SK-N-SH (cell line): ENCODE results near the gene PPP2R5C. TPM values are rescaled to one million over a fixed set of nuclear protein-coding genes. Genes with fewer than 3 reads are reported as not detected.

ENCODE experiments used
- CTCF ChIA-PET: fragments of 300-600, 350-600 bp; formaldehyde crosslinking; extraction: SDS; loops from one replicate; lab custom pipeline; 2021; lab: Yijun Ruan, JAX
- POLR2A ChIA-PET: fragments of 350-600 bp; sonication (Branson Sonifier 250); formaldehyde crosslinking; extraction: SDS; loops from one replicate; lab custom pipeline; 2020; ENCODE audit warnings: antibody characterized with exemption, inconsistent platforms; lab: Yijun Ruan, JAX
- DNase-seq: peaks from one replicate; pipeline ENCODE4 v3.0.0; 2012
- H2AFZ ChIP-seq: fragments of 200-600 bp; sonication (generic); 2 replicates; pipeline ENCODE4 v1.8.1; 2016; ENCODE audit warnings: antibody characterized with exemption, mild to moderate bottlenecking, low read depth
- H3F3A ChIP-seq: fragments of 200-600 bp; sonication (generic); replicated peaks from 2 replicates; pipeline ENCODE3; 2016; ENCODE audit warnings: antibody characterized with exemption, mild to moderate bottlenecking; ENCODE audit not compliant: insufficient read depth
- H3K27ac ChIP-seq, 2 experiments: fragments of 200-500 bp in 1 of 2; fragments of 200-600 bp in 1 of 2; sonication (Bioruptor generic) in 1 of 2; sonication (generic), shearing (Covaris generic) in 1 of 2; 2 replicates each; pipeline versions ENCODE4 v1.5.1 to v1.6.1; 2014 to 2016; ENCODE audit warnings: low read depth in 2 of 2, inconsistent platforms in 1 of 2, low read length in 1 of 2, mild to moderate bottlenecking in 1 of 2, mixed read lengths in 1 of 2
- H3K27me3 ChIP-seq: fragments of 200-600 bp; sonication (generic), shearing (Covaris generic); 2 replicates; pipeline ENCODE4 v1.6.1; 2016; ENCODE audit warnings: mixed run types; ENCODE audit not compliant: insufficient read depth
- H3K36me3 ChIP-seq, 2 experiments: fragments of 200-500 bp in 1 of 2; fragments of 200-600 bp in 1 of 2; sonication (Bioruptor generic) in 1 of 2; sonication (generic) in 1 of 2; replicated peaks in 1 of 2; 2 replicates each; pipeline versions ENCODE3 to v1.5.1; 2014 to 2016; ENCODE audit warnings: low read length in 1 of 2, mild to moderate bottlenecking in 1 of 2; ENCODE audit not compliant: insufficient read depth in 2 of 2, control insufficient read depth in 1 of 2
- H3K4me1 ChIP-seq, 2 experiments: fragments of 200-500 bp in 1 of 2; fragments of 200-600 bp in 1 of 2; sonication (Bioruptor generic) in 1 of 2; sonication (generic), shearing (Covaris generic) in 1 of 2; 2 replicates each; pipeline versions ENCODE4 v1.5.1 to v1.6.1; 2014 to 2016; ENCODE audit warnings: low read depth in 1 of 2, low read length in 1 of 2, mixed run types in 1 of 2; ENCODE audit not compliant: insufficient read depth in 2 of 2, control insufficient read depth in 1 of 2
- H3K4me2 ChIP-seq: fragments of 200-600 bp; sonication (generic), shearing (Covaris generic); 2 replicates; pipeline ENCODE4 v1.6.1; 2017; ENCODE audit warnings: mixed run types
- H3K4me3 ChIP-seq, 2 experiments: fragments of 200-500 bp in 1 of 2; fragments of 200-600 bp in 1 of 2; sonication (Bioruptor generic) in 1 of 2; sonication (generic), shearing (Covaris generic) in 1 of 2; 2 replicates each; pipeline versions ENCODE4 v1.5.1 to v1.8.1; 2014 to 2016; ENCODE audit warnings: low read depth in 2 of 2, inconsistent platforms in 1 of 2, low read length in 1 of 2, mild to moderate bottlenecking in 1 of 2, mixed read lengths in 1 of 2, moderate library complexity in 1 of 2
- H3K79me2 ChIP-seq: fragments of 200-600 bp; sonication (generic); 2 replicates; pipeline ENCODE4 v1.8.1; 2017; ENCODE audit warnings: mild to moderate bottlenecking; ENCODE audit not compliant: insufficient read depth
- H3K9ac ChIP-seq: fragments of 200-600 bp; sonication (generic); 2 replicates; pipeline ENCODE4 v1.6.1; 2017; ENCODE audit warnings: mixed run types
- H3K9me2 ChIP-seq: fragments of 200-600 bp; sonication (generic); 2 replicates; pipeline ENCODE4 v1.6.1; 2017; ENCODE audit warnings: mixed run types
- H3K9me3 ChIP-seq: fragments of 200-600 bp; sonication (generic); 2 replicates; pipeline ENCODE4 v1.6.1; 2017; ENCODE audit warnings: mixed run types, mild to moderate bottlenecking, moderate library complexity
- H4K20me1 ChIP-seq: fragments of 200-600 bp; sonication (generic); 2 replicates; pipeline ENCODE4 v1.6.1; 2017; ENCODE audit warnings: mild to moderate bottlenecking, mixed run types; ENCODE audit not compliant: insufficient read depth
- ELF1 ChIP-seq: IDR thresholded peaks from 2 replicates; pipeline ENCODE4 v1.4.0; 2012
- EZH2phosphoT487 ChIP-seq: fragments of 200-600 bp; sonication (generic); IDR thresholded peaks from 2 replicates; pipeline ENCODE4 v1.6.1; 2017; ENCODE audit warnings: low read depth, mixed run types, mild to moderate bottlenecking, antibody characterized with exemption, moderate library complexity, borderline replicate concordance
- FOSL2 ChIP-seq: IDR thresholded peaks from 2 replicates; pipeline ENCODE4 v1.4.0; 2012; ENCODE audit warnings: low read depth, mild to moderate bottlenecking, moderate library complexity, borderline replicate concordance
- FOXM1 ChIP-seq: IDR thresholded peaks from 2 replicates; pipeline ENCODE4 v1.4.0; 2012; ENCODE audit warnings: low read depth, mild to moderate bottlenecking
- GABPA ChIP-seq: IDR thresholded peaks from 2 replicates; pipeline ENCODE4 v1.4.0; 2012; ENCODE audit warnings: low read depth, mild to moderate bottlenecking
- GATA2 ChIP-seq: sonication (generic); formaldehyde crosslinking; IDR thresholded peaks from 2 replicates; pipeline ENCODE4 v1.5.0; 2020; ENCODE audit warnings: mild to moderate bottlenecking, missing genetic modification reagents
- IRF3 ChIP-seq: fragments of 150-350 bp; IDR thresholded peaks from 2 replicates; pipeline ENCODE4 v1.6.1; 2016; ENCODE audit warnings: mild to moderate bottlenecking, low read depth, low read length
- JUND ChIP-seq: IDR thresholded peaks from 2 replicates; pipeline ENCODE4 v1.4.0; 2012
- MEF2A ChIP-seq: IDR thresholded peaks from 2 replicates; pipeline ENCODE4 v1.4.0; 2012; ENCODE audit warnings: low read depth, borderline replicate concordance
- PBX3 ChIP-seq: IDR thresholded peaks from 2 replicates; pipeline ENCODE4; 2012
- POLR2AphosphoS5 ChIP-seq: IDR thresholded peaks from 2 replicates; pipeline ENCODE4 v1.6.1; 2012; ENCODE audit warnings: low read depth, low read length
- RCOR1 ChIP-seq: fragments of 150-350 bp; IDR thresholded peaks from 2 replicates; pipeline ENCODE4 v1.6.1; 2017; ENCODE audit warnings: antibody characterized with exemption, low read length
- RXRA ChIP-seq: IDR thresholded peaks from 2 replicates; pipeline ENCODE4 v1.4.0; 2012; ENCODE audit warnings: low read depth, mild to moderate bottlenecking, borderline replicate concordance
- SIN3A ChIP-seq: IDR thresholded peaks from 2 replicates; pipeline ENCODE4 v1.6.1; 2012; ENCODE audit warnings: low read depth, mild to moderate bottlenecking, low read length, moderate library complexity, borderline replicate concordance
- USF1 ChIP-seq: IDR thresholded peaks from 2 replicates; pipeline ENCODE4 v1.4.0; 2012; ENCODE audit warnings: low read depth, borderline replicate concordance
- WGBS: methylation state at CpG from one replicate; pipeline ENCODE4 v1.1.6; 2017; ENCODE audit warnings: low lambda C conversion rate; 5-methylcytosine and 5-hydroxymethylcytosine counted together
- polyA plus RNA-seq, 3 experiments: library from polyadenylated mRNA; depleted of rRNA; stranded (reverse); fragments of >200 nt; gene quantifications; 2 replicates each; pipeline ENCODE4 v1.2.3, GENCODE V29; 2012
- TF ChIP-seq, protein P1 (sequence below): IDR thresholded peaks from 2 replicates; pipeline ENCODE4 v1.6.1; 2012; ENCODE audit warnings: mild to moderate bottlenecking, low read depth, low read length, moderate library complexity
- TF ChIP-seq, protein P2 (sequence below): fragments of 150-350 bp; IDR thresholded peaks from 2 replicates; pipeline ENCODE4 v1.6.1; 2017; ENCODE audit warnings: antibody characterized with exemption, low read length, low read depth, borderline replicate concordance

Gene PPP2R5C
- polyA plus RNA-seq, 1 of the 3 experiments (the other 2 are of a cell fraction) = 43.7 TPM

DNA sequence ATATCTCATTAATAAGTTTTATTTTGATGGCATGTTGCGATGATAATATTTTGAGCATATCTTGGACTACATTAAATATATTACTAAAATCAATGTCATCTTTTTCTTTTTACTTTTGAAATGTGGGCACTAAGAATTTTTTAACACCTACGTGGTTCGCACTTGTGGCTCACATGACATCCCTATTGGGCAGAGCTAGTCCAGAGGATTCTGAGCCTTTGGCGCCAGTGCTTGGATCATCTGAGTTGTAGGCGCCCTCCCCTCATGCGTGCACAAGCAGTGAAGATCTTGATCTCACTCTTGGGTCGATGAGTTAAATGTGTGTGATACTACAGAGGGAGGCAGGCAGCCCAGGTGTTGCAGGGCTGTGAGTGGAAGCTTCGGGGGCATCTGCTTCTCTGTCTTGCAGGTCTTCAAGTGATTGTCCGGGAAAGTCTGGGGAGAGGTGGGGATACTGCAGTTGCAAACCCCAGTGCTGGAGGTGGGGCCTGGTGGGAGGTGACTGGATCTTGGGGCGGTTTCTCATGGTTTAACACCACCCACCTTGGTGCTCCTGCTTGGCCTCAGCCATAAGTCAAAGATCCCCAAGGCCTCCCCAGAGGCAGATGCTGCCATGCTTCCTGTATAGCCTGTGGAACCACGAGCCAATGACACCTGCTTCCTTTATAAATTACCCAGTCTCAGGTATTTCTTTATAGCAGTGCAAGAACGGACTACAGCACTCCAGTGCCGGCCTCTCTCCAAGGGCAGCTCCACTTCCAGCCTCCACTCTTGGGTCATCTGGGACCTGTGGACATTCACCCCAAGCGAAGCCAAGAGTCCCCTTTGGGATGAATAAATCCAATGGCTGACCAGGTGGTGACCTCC lies 46.1 kb upstream of the PPP2R5C start:
- CTCF ChIA-PET = interaction anchor here (0.7 to 6.5 kb wide), 2 partner anchors 8 to 114 kb away, joined by 3 to 44 read pairs; no protein-coding TSS in a partner anchor
- Histone ChIP-seq H4K20me1 (no peaks in the 10 kb centered on the region), H3K4me1 (peaks cover 0 to 6% of the 10 kb centered on the region in 2 experiments; a peak in 1 of 4 replicates), H3K9me2 (no peaks in the 10 kb centered on the region), H2AFZ (no peak overlapping the region), H3K4me3 (no peak overlapping the region), H3K9me3 (no peaks in the 10 kb centered on the region), H3F3A (no peaks in the 10 kb centered on the region), H3K36me3 (no peaks in the 10 kb centered on the region)
- POLR2A ChIA-PET = no interaction called here
- no peak for TF ChIP-seq SIN3A
- TF ChIP-seq, protein P1, sequence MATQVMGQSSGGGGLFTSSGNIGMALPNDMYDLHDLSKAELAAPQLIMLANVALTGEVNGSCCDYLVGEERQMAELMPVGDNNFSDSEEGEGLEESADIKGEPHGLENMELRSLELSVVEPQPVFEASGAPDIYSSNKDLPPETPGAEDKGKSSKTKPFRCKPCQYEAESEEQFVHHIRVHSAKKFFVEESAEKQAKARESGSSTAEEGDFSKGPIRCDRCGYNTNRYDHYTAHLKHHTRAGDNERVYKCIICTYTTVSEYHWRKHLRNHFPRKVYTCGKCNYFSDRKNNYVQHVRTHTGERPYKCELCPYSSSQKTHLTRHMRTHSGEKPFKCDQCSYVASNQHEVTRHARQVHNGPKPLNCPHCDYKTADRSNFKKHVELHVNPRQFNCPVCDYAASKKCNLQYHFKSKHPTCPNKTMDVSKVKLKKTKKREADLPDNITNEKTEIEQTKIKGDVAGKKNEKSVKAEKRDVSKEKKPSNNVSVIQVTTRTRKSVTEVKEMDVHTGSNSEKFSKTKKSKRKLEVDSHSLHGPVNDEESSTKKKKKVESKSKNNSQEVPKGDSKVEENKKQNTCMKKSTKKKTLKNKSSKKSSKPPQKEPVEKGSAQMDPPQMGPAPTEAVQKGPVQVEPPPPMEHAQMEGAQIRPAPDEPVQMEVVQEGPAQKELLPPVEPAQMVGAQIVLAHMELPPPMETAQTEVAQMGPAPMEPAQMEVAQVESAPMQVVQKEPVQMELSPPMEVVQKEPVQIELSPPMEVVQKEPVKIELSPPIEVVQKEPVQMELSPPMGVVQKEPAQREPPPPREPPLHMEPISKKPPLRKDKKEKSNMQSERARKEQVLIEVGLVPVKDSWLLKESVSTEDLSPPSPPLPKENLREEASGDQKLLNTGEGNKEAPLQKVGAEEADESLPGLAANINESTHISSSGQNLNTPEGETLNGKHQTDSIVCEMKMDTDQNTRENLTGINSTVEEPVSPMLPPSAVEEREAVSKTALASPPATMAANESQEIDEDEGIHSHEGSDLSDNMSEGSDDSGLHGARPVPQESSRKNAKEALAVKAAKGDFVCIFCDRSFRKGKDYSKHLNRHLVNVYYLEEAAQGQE = no peak
- TF ChIP-seq, all 33 proteins: peak for 0
- WGBS = 64% methylated on average over 14 of the region's 14 CpGs
- DNase-seq = no peak
- Histone ChIP-seq H3K9ac (no peak overlapping the region), H3K79me2 (no peaks in the 10 kb centered on the region), H3K4me2 (no peak overlapping the region), H3K27me3 (no peaks in the 10 kb centered on the region), H3K27ac (no peak overlapping the region)

- H3K4me3 ChIP-seq = no peak overlapping the region
- peaks cover 0 to 4% of the 10 kb centered on the region in 2 experiments; a peak in 1 of 4 replicates for H3K4me1 ChIP-seq
- H2AFZ ChIP-seq = no peak overlapping the region
- ChIA-PET CTCF (interaction anchor here (6.5 kb wide), 1 partner anchor 9 kb away, joined by 44 read pairs; no protein-coding TSS in a partner anchor), POLR2A (no interaction called here)
- H3K9me2 ChIP-seq = no peaks in the 10 kb centered on the region
- H3K79me2 ChIP-seq = no peaks in the 10 kb centered on the region
- DNase-seq = no peak
- H3K4me2 ChIP-seq = no peak overlapping the region
- whole genome bisulfite sequencing = 73% methylated on average over 15 of the region's 19 CpGs
- no peaks in the 10 kb centered on the region for H4K20me1 ChIP-seq
- no peak overlapping the region for H3K9ac ChIP-seq
- no peaks in the 10 kb centered on the region for H3F3A ChIP-seq
- H3K27ac ChIP-seq = no peak overlapping the region
- H3K36me3 ChIP-seq = no peaks in the 10 kb centered on the region
- no peaks in the 10 kb centered on the region for H3K9me3 ChIP-seq
- no peaks in the 10 kb centered on the region for H3K27me3 ChIP-seq
- TF ChIP-seq, protein P2, sequence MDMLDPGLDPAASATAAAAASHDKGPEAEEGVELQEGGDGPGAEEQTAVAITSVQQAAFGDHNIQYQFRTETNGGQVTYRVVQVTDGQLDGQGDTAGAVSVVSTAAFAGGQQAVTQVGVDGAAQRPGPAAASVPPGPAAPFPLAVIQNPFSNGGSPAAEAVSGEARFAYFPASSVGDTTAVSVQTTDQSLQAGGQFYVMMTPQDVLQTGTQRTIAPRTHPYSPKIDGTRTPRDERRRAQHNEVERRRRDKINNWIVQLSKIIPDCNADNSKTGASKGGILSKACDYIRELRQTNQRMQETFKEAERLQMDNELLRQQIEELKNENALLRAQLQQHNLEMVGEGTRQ = no peak
- no peak for TF ChIP-seq USF1
- TF ChIP-seq RCOR1 = no peak
- no peak for TF ChIP-seq ELF1
- TF ChIP-seq EZH2phosphoT487 = no peak
- TF ChIP-seq GABPA = no peak
- no peak for TF ChIP-seq PBX3
- TF ChIP-seq IRF3 = no peak
- no peak for TF ChIP-seq JUND
- no peak for TF ChIP-seq FOSL2
- no peak for TF ChIP-seq RXRA
- TF ChIP-seq GATA2 (CRISPR knock-in tag) = no peak
- no peak for TF ChIP-seq MEF2A
- TF ChIP-seq FOXM1 = no peak
- no peak for TF ChIP-seq POLR2AphosphoS5
Observed at GRCh38 chr14:101716077-101716950, 45.2 kb upstream of the PPP2R5C start.
